Endothelial cell of umbilical vein (primary cell): ENCODE measurements around the gene NPTX1.

Source experiments
- FOS ChIP-seq: IDR thresholded peaks from 2 replicates; pipeline ENCODE4 v1.6.1; 2011; ENCODE audit warnings: mild to moderate bottlenecking, low read length, moderate library complexity, borderline replicate concordance; ENCODE audit not compliant: insufficient read depth
- MYC ChIP-seq: IDR thresholded peaks from one replicate; pipeline ENCODE4 v1.6.1; 2011; ENCODE audit warnings: mild to moderate bottlenecking, low read depth, low read length
- POLR2A ChIP-seq: IDR thresholded peaks from 2 replicates; pipeline ENCODE4 v1.6.1; 2012; ENCODE audit warnings: low read depth, mild to moderate bottlenecking, control low read depth, low read length
- POLR2AphosphoS5 ChIP-seq: IDR thresholded peaks from 2 replicates; pipeline ENCODE4 v1.6.1; 2012; ENCODE audit warnings: low read depth, mild to moderate bottlenecking, control low read depth, low read length, moderate library complexity; ENCODE audit not compliant: insufficient read depth
- TF ChIP-seq, protein P1 (sequence below), 2 donors: IDR thresholded peaks; 1 replicate in 1 of 2; 2 replicates in 1 of 2; pipeline ENCODE4 v1.5.1; 2011; ENCODE audit warnings: low read length in 2 of 2, mild to moderate bottlenecking in 2 of 2, moderate library complexity in 2 of 2, control low read depth in 1 of 2, inconsistent platforms in 1 of 2, low read depth in 1 of 2; ENCODE audit not compliant: insufficient read depth in 1 of 2; ENCODE audit errors: extremely low read depth in 1 of 2
- TF ChIP-seq, protein P2 (sequence below): IDR thresholded peaks from 2 replicates; pipeline ENCODE4 v1.6.1; 2011; ENCODE audit not compliant: insufficient read depth, insufficient read length

- TF ChIP-seq POLR2AphosphoS5 (no peak), POLR2A (no peak), MYC (no peak), FOS (no peak)
- TF ChIP-seq, protein P1, sequence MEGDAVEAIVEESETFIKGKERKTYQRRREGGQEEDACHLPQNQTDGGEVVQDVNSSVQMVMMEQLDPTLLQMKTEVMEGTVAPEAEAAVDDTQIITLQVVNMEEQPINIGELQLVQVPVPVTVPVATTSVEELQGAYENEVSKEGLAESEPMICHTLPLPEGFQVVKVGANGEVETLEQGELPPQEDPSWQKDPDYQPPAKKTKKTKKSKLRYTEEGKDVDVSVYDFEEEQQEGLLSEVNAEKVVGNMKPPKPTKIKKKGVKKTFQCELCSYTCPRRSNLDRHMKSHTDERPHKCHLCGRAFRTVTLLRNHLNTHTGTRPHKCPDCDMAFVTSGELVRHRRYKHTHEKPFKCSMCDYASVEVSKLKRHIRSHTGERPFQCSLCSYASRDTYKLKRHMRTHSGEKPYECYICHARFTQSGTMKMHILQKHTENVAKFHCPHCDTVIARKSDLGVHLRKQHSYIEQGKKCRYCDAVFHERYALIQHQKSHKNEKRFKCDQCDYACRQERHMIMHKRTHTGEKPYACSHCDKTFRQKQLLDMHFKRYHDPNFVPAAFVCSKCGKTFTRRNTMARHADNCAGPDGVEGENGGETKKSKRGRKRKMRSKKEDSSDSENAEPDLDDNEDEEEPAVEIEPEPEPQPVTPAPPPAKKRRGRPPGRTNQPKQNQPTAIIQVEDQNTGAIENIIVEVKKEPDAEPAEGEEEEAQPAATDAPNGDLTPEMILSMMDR (IDR thresholded peaks at IDR 0.05; ENCODE audit: extremely low read depth in 1 of 2, insufficient read depth in 1 of 2, low read depth in 1 of 2, low read length in 2 of 2), result no peak
- TF ChIP-seq, protein P2, sequence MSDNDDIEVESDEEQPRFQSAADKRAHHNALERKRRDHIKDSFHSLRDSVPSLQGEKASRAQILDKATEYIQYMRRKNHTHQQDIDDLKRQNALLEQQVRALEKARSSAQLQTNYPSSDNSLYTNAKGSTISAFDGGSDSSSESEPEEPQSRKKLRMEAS, result no peak
Measured at GRCh38 chr17:80463784-80464400, 12.5 kb downstream of the NPTX1 start.
